ENCODE data around the gene ABHD12.

The ABHD12 gene

GRCh38 chr20:25250508-25250907, 140.1 kb downstream of the ABHD12 start:
- H3K4me1 Mint-ChIP-seq (ENCODE audit: low read depth) = peaks cover 25% of the 10 kb centered on the region
- no peaks in the 10 kb centered on the region for H3K9me3 Mint-ChIP-seq
- H3K27me3 Mint-ChIP-seq (ENCODE audit: low read depth) = no peaks in the 10 kb centered on the region
- DNase-seq (ENCODE audit: low spot score) = no peak
- peaks cover 6% of the 10 kb centered on the region for H3K36me3 Mint-ChIP-seq (ENCODE audit: low read depth)
- H3K27ac Mint-ChIP-seq = no peak overlapping the region
- H3K4me3 Mint-ChIP-seq = peak overlapping the region; percentile 12
